PC-3 (cell line): ENCODE results near the gene URB1. TPM values are rescaled to one million over a fixed set of nuclear protein-coding genes. Genes with fewer than 3 reads are reported as not detected.

Source experiments
- ATAC-seq: fragments of 200-7000 bp; cut with Tn5 transposase; 2 replicates; pipeline ENCODE4 v1.9.1; 2020; ENCODE audit warnings: mild to moderate bottlenecking, moderate library complexity
- BruUV-seq: library from RNA; stranded (reverse); fragments of 400-500 nt; replicated peaks from 2 replicates; lab custom pipeline; 2021; lab: Mats Ljungman, UMichigan
- CTCF ChIA-PET: fragments of 300-600 bp; sonication (Branson Sonifier 250); formaldehyde crosslinking; loops from one replicate; lab custom pipeline; 2022; ENCODE audit warnings: antibody characterized with exemption; lab: Charles Lee
- POLR2A ChIA-PET: fragments of 300-600 bp; sonication (Branson Sonifier 250); formaldehyde crosslinking; loops from one replicate; lab custom pipeline; 2022; ENCODE audit warnings: antibody characterized with exemption; ENCODE audit not compliant: unreplicated experiment; lab: Charles Lee
- DNase-seq: peaks from one replicate; pipeline ENCODE4 v3.0.0-alpha.2; 2015
- H2AFZ ChIP-seq: fragments of 300-600 bp; sonication (generic); 2 replicates; pipeline ENCODE4 v1.6.0; 2016; ENCODE audit warnings: antibody characterized with exemption, low read length
- H3F3A ChIP-seq: fragments of 300-600 bp; sonication (generic); one replicate; pipeline ENCODE4 v1.6.0; 2017; ENCODE audit warnings: antibody characterized with exemption, low read length, control low read depth, mild to moderate bottlenecking; ENCODE audit not compliant: unreplicated experiment
- H3K27ac ChIP-seq: fragments of 300-600 bp; sonication (generic); 2 replicates; pipeline ENCODE4 v1.5.1; 2016; ENCODE audit warnings: mild to moderate bottlenecking, low read length
- H3K27me3 ChIP-seq: fragments of 300-600 bp; sonication (generic); 2 replicates; pipeline ENCODE4 v1.6.1; 2016; ENCODE audit warnings: low read length, mixed read lengths
- H3K36me3 ChIP-seq: fragments of 300-600 bp; sonication (generic); 2 replicates; pipeline ENCODE4 v1.6.1; 2016; ENCODE audit warnings: low read depth, mixed run types, low read length, mixed read lengths
- H3K4me1 ChIP-seq: fragments of 300-600 bp; sonication (generic); 2 replicates; pipeline ENCODE4 v1.5.1; 2016; ENCODE audit warnings: low read length; ENCODE audit not compliant: insufficient read depth
- H3K4me2 ChIP-seq: fragments of 300-600 bp; sonication (generic); 2 replicates; pipeline ENCODE4 v1.6.0; 2016; ENCODE audit warnings: low read length
- H3K4me3 ChIP-seq: fragments of 300-600 bp; sonication (generic); 2 replicates; pipeline ENCODE4 v1.5.1; 2016; ENCODE audit warnings: mild to moderate bottlenecking, low read length, mixed read lengths
- H3K79me2 ChIP-seq: fragments of 300-600 bp; sonication (generic); 2 replicates; pipeline ENCODE4 v1.6.1; 2017; ENCODE audit warnings: low read length, mixed read lengths
- H3K9ac ChIP-seq: fragments of 300-600 bp; sonication (generic); 2 replicates; pipeline ENCODE4 v1.6.0; 2016; ENCODE audit warnings: mild to moderate bottlenecking, low read length
- H3K9me2 ChIP-seq: fragments of 300-600 bp; sonication (generic); replicated peaks from 2 replicates; pipeline ENCODE4 v1.6.1; 2016; ENCODE audit warnings: mixed run types, low read length, mixed read lengths
- H3K9me3 ChIP-seq: fragments of 300-600 bp; sonication (generic); 2 replicates; pipeline ENCODE4 v1.6.1; 2016; ENCODE audit warnings: low read length, mixed read lengths
- H4K20me1 ChIP-seq: fragments of 300-600 bp; sonication (generic); 2 replicates; pipeline ENCODE4 v1.6.1; 2016; ENCODE audit warnings: low read length, mixed read lengths
- CTCF ChIP-seq: fragments of 300-600 bp; sonication (generic); conservative IDR thresholded peaks from 2 replicates; pipeline ENCODE4 v1.5.1; 2017; ENCODE audit warnings: antibody characterized with exemption, low read depth, mild to moderate bottlenecking, low read length
- EZH2 ChIP-seq: fragments of 300-600 bp; sonication (generic); IDR thresholded peaks from one replicate; pipeline ENCODE4 v1.6.1; 2017; ENCODE audit warnings: antibody characterized with exemption, mild to moderate bottlenecking, low read length; ENCODE audit not compliant: unreplicated experiment
- EZH2phosphoT487 ChIP-seq: fragments of 300-600 bp; sonication (generic); IDR thresholded peaks from 2 replicates; pipeline ENCODE4 v1.6.1; 2018; ENCODE audit warnings: mild to moderate bottlenecking, antibody characterized with exemption, low read length, borderline replicate concordance
- intact Hi-C: fragments of 100-400 bp; cut with micrococcal nuclease; formaldehyde crosslinking; loops from 2 replicates; pipeline ENCODE4 v1.9.0; 2023
- total RNA-seq: library from RNA; depleted of rRNA; stranded (reverse); fragments of >200 nt; gene quantifications from 2 replicates; pipeline ENCODE4 v1.2.3, GENCODE V29; 2014

URB1 gene
- total RNA-seq, 1 experiment from 2014 or later, result 27.8 TPM

GRCh38 chr21:32285476-32285875, 107.3 kb downstream of the URB1 start:
- Histone ChIP-seq H3K4me2 (no peak overlapping the region), H3K27me3 (no peaks in the 10 kb centered on the region), H3K27ac (no peak overlapping the region), H4K20me1 (no peaks in the 10 kb centered on the region), H2AFZ (no peak overlapping the region), H3K9me3 (no peaks in the 10 kb centered on the region), H3K9ac (no peak overlapping the region), H3F3A (no peaks in the 10 kb centered on the region), H3K36me3 (no peaks in the 10 kb centered on the region), H3K79me2 (no peaks in the 10 kb centered on the region), H3K4me3 (no peak overlapping the region), H3K9me2 (no peaks in the 10 kb centered on the region), H3K4me1 (no peaks in the 10 kb centered on the region)
- intact Hi-C loops, result no loop called here
- ChIA-PET POLR2A (interaction anchor here (0.7 kb wide), 1 partner anchor 316 kb away, joined by 5 read pairs; no protein-coding TSS in a partner anchor), CTCF (no interaction called here)
- no TSS peak for BruUV-seq
- ATAC-seq, result no peak
- TF ChIP-seq EZH2phosphoT487, result no peak
- TF ChIP-seq EZH2, result no peak
- no peak for TF ChIP-seq CTCF
- no peak for DNase-seq

- Histone ChIP-seq H3K27me3 (no peaks in the 10 kb centered on the region), H4K20me1 (no peaks in the 10 kb centered on the region), H3K9ac (no peak overlapping the region), H3K4me3 (no peak overlapping the region), H3F3A (no peaks in the 10 kb centered on the region), H2AFZ (no peak overlapping the region), H3K27ac (no peak overlapping the region), H3K79me2 (peaks cover 8% of the 10 kb centered on the region), H3K36me3 (no peaks in the 10 kb centered on the region), H3K4me1 (peaks cover 5% of the 10 kb centered on the region), H3K9me3 (no peaks in the 10 kb centered on the region), H3K4me2 (no peak overlapping the region), H3K9me2 (no peaks in the 10 kb centered on the region)
- ChIA-PET POLR2A (no interaction called here), CTCF (no interaction called here)
- TF ChIP-seq EZH2, result no peak
- no TSS peak for BruUV-seq
- intact Hi-C loops, result no loop called here
- DNase-seq, result no peak
- no peak for ATAC-seq
Measured at GRCh38 chr21:32282992-32283391, 109.8 kb downstream of the URB1 start.

- H3K9me2 ChIP-seq, result no peaks in the 10 kb centered on the region
- H4K20me1 ChIP-seq, result no peaks in the 10 kb centered on the region
- POLR2A ChIA-PET, result no interaction called here
- intact Hi-C loops, result no loop called here
- no peak overlapping the region for H3K4me2 ChIP-seq
- H3K27ac ChIP-seq, result no peak overlapping the region
- no peak overlapping the region for H3K9ac ChIP-seq
- no peak overlapping the region for H3K4me3 ChIP-seq
- no peak for ATAC-seq
- no peaks in the 10 kb centered on the region for H3F3A ChIP-seq
- CTCF ChIA-PET, result no interaction called here
- no peaks in the 10 kb centered on the region for H3K36me3 ChIP-seq
- TF ChIP-seq EZH2phosphoT487 (no peak), EZH2 (no peak), CTCF (no peak)
- H2AFZ ChIP-seq, result no peak overlapping the region
- H3K79me2 ChIP-seq, result peaks cover 22% of the 10 kb centered on the region
- no peaks in the 10 kb centered on the region for H3K9me3 ChIP-seq
- DNase-seq, result no peak
- BruUV-seq, result no TSS peak
- H3K27me3 ChIP-seq, result no peaks in the 10 kb centered on the region
- peaks cover 14% of the 10 kb centered on the region for H3K4me1 ChIP-seq
Measured at GRCh38 chr21:32281531-32281930, 111.3 kb downstream of the URB1 start.
